NB4 (cell line): ENCODE results near the gene TNS1.

ENCODE experiments used
- DNase-seq: peaks from one replicate; pipeline ENCODE4 v3.0.0; 2010; ENCODE audit warnings: low read depth
- H3K4me3 ChIP-seq: one replicate; pipeline ENCODE4 v1.5.1; 2011; ENCODE audit warnings: mild to moderate bottlenecking, low read depth, low read length, moderate library complexity
- CTCF ChIP-seq: IDR thresholded peaks from one replicate; pipeline ENCODE4 v1.5.1; 2012; ENCODE audit warnings: low read depth, low read length
- MAX ChIP-seq: IDR thresholded peaks from 2 replicates; pipeline ENCODE4 v1.6.1; 2011; ENCODE audit warnings: low read depth, low read length
- MYC ChIP-seq: IDR thresholded peaks from 2 replicates; pipeline ENCODE4 v1.6.1; 2011; ENCODE audit warnings: low read depth, low read length
- POLR2A ChIP-seq: IDR thresholded peaks from 2 replicates; pipeline ENCODE4 v1.6.1; 2011; ENCODE audit warnings: mild to moderate bottlenecking; ENCODE audit not compliant: insufficient read length; ENCODE audit errors: extremely low read depth

The TNS1 gene

GRCh38 chr2:217761645-217762277 is 241.0 kb downstream of the TNS1 start:
- no peak for TF ChIP-seq POLR2A
- no peak for TF ChIP-seq MAX
- no peak for TF ChIP-seq CTCF
- no peak for TF ChIP-seq MYC
- DNase-seq = no peak

GRCh38 chr2:217759991-217760390 is 242.8 kb downstream of the TNS1 start:
- no peak for DNase-seq
- TF ChIP-seq CTCF (no peak), MYC (no peak)

More at GRCh38 chr2:217761645-217762277, 241.0 kb downstream of the TNS1 start:
- H3K4me3 ChIP-seq = no peak overlapping the region

GRCh38 chr2:217757108-217757463 is 245.7 kb downstream of the TNS1 start:
- no peak for DNase-seq
- no peak overlapping the region for H3K4me3 ChIP-seq
- TF ChIP-seq MAX (no peak), CTCF (no peak), MYC (no peak)

More at GRCh38 chr2:217759991-217760390, 242.8 kb downstream of the TNS1 start:
- no peak overlapping the region for H3K4me3 ChIP-seq

- peak; percentile 92 for TF ChIP-seq CTCF
- TF ChIP-seq POLR2A = no peak
- TF ChIP-seq MYC = no peak
- no peak for TF ChIP-seq MAX
- H3K4me3 ChIP-seq = no peak overlapping the region
- peak; percentile 64 for DNase-seq
Observed at GRCh38 chr2:217756375-217757107, 246.3 kb downstream of the TNS1 start.

- no peak for DNase-seq
- no peak overlapping the region for H3K4me3 ChIP-seq
- no peak for TF ChIP-seq POLR2A
- TF ChIP-seq MAX = no peak
- TF ChIP-seq MYC = no peak
- TF ChIP-seq CTCF = no peak
Observed at GRCh38 chr2:217755027-217755745, 247.6 kb downstream of the TNS1 start.
